Adrenal gland (tissue), 12 donors: ENCODE measurements around the gene CD300C. TPM values are rescaled to one million over a fixed set of nuclear protein-coding genes. Genes with fewer than 3 reads are reported as not detected.
A peak's percentile ranks its signal among the peaks of the same experiment; 100 is the strongest.

Source experiments
- DNase-seq, 7 donors: peaks; one replicate each; pipeline ENCODE4 v3.0.0-alpha.2; 2019 to 2020
- H3K27ac ChIP-seq, 5 donors: fragments of 200-600 bp; sonication (generic) in 4 of 5; 1 replicate in 3 of 5; 2 replicates in 2 of 5; pipeline versions ENCODE4 v1.5.1 to v1.8.0; 2016 to 2020; ENCODE audit warnings: mild to moderate bottlenecking in 1 of 5
- H3K27me3 ChIP-seq: fragments of 200-600 bp; 2 replicates; pipeline ENCODE4 v1.8.0; 2021
- H3K36me3 ChIP-seq, 2 donors: fragments of 200-600 bp; replicated peaks in 1 of 2; 1 replicate in 1 of 2; 2 replicates in 1 of 2; pipeline versions ENCODE4 v1.5.1 to v1.8.0; 2018 to 2022
- H3K4me1 ChIP-seq, 2 donors: fragments of 200-600 bp; replicated peaks in 1 of 2; 1 replicate in 1 of 2; 2 replicates in 1 of 2; pipeline versions ENCODE4 v1.5.1 to v1.8.0; 2018 to 2021
- H3K4me3 ChIP-seq, 4 donors: fragments of 200-600 bp; sonication (generic) in 3 of 4; one replicate each; pipeline ENCODE4 v1.5.1; 2016 to 2018
- H3K9me3 ChIP-seq, 3 donors: fragments of 200-600 bp; sonication (generic) in 1 of 3; replicated peaks in 1 of 3; 1 replicate in 2 of 3; 2 replicates in 1 of 3; pipeline versions ENCODE4 v1.5.1 to v1.8.0; 2016 to 2021
- CTCF ChIP-seq, 6 experiments: fragments of 450-650 bp in 4 of 6; fragments of 200-600 bp in 2 of 6; sonication (generic) in 1 of 6; IDR thresholded peaks; 1 replicate in 5 of 6; 2 replicates in 1 of 6; pipeline versions ENCODE4 v1.5.1 to v1.8.0; 2016 to 2021; ENCODE audit warnings: antibody characterized with exemption in 6 of 6, mild to moderate bottlenecking in 2 of 6, moderate library complexity in 1 of 6
- POLR2A ChIP-seq, 2 donors: fragments of 450-650 bp; IDR thresholded peaks; one replicate each; pipeline ENCODE4 v1.6.1; 2017; ENCODE audit warnings: antibody characterized with exemption in 2 of 2, mild to moderate bottlenecking in 2 of 2, moderate library complexity in 1 of 2
- WGBS, 4 donors: extraction: QIAGEN DNeasy Blood & Tissue Kit in 2 of 4; methylation state at CpG; one replicate each; pipeline versions ENCODE4 v1.1.5 to v1.1.7; 2013 to 2017; 5-methylcytosine and 5-hydroxymethylcytosine counted together
- intact Hi-C, 2 donors: fragments of 100-400 bp; cut with DNase I; formaldehyde crosslinking; loops; one replicate each; pipeline versions ENCODE4 v1.14.1 to v1.15.0; 2022 to 2023
- polyA plus RNA-seq, 3 donors: library from polyadenylated mRNA; stranded (reverse); fragments of 200-250 nt in 2 of 3; fragments of 350-450 nt in 1 of 3; fragmentation: Illumina TruSeq in 1 of 3; extraction: RNeasy Lipid Tissue Mini Kit (QIAGEN cat#74804) in 1 of 3; gene quantifications; one replicate each; pipeline ENCODE4 v1.2.3, GENCODE V29; 2013 to 2014
- total RNA-seq, 9 donors: library from RNA; depleted of rRNA in 4 of 9; stranded (reverse); fragments of >200 nt in 4 of 9; fragments of 120-200 nt in 1 of 9; fragmentation: NEBNext Ultra II Directional in 1 of 9; extraction: Animal tissue kit (Norgen Biotek cat#: 25700) in 1 of 9; gene quantifications; one replicate each; pipeline versions ENCODE4 v1.1.0 to v1.2.4, GENCODE V29; 2013 to 2023
- donor health status: healthy with polysubstance abuse.
- donor health status: Bipolar disorder and iron deficiency.
- donor health status: DM: yes; HTN: yes; CAD: no.
- donor health status: DM: no; HTN: no; CAD: no.
- donor health status: DM: no; HTN: no; CAD: no.
- donor health status: DM: yes; HTN: yes; CAD: no.

The CD300C gene
- total and polyA plus RNA-seq, 12 donors, result 0.22 to 4.5 (median 2.3) TPM; not detected in 1

GRCh38 chr17:74566132-74566753 lies 20.3 kb upstream of the CD300C start:
- Histone ChIP-seq H3K9me3 (no peaks in the 10 kb centered on the region), H3K4me3 (no peak overlapping the region), H3K27ac (no peak overlapping the region), H3K4me1 (peaks cover 0 to 3% of the 10 kb centered on the region in 2 donors), H3K27me3 (no peaks in the 10 kb centered on the region), H3K36me3 (no peaks in the 10 kb centered on the region)
- intact Hi-C loops, result no loop called here
- TF ChIP-seq CTCF (IDR thresholded peaks at IDR 0.05), result peak; percentile 21 to 47 (median 35)
- TF ChIP-seq POLR2A (IDR thresholded peaks at IDR 0.05), result no peak
- 30 to 34% (median 33%) methylated on average over 4 to 9 of the region's 9 CpGs for WGBS, 4 donors
- peak in 6 of 7 donors; percentile 28 to 58 (median 37) for DNase-seq

GRCh38 chr17:74565126-74565525 lies 19.2 kb upstream of the CD300C start:
- H3K36me3 ChIP-seq, result no peaks in the 10 kb centered on the region
- peaks cover 0 to 3% of the 10 kb centered on the region in 2 donors for H3K4me1 ChIP-seq
- H3K4me3 ChIP-seq, result no peak overlapping the region
- TF ChIP-seq CTCF (IDR thresholded peaks at IDR 0.05), result no peak
- no peak for TF ChIP-seq POLR2A (IDR thresholded peaks at IDR 0.05)
- intact Hi-C loops, result no loop called here
- no peak overlapping the region for H3K27ac ChIP-seq
- no peaks in the 10 kb centered on the region for H3K27me3 ChIP-seq
- H3K9me3 ChIP-seq, result no peaks in the 10 kb centered on the region
- 43 to 59% (median 54%) methylated on average over 5 of the region's 5 CpGs for WGBS, 4 donors
- no peak for DNase-seq

GRCh38 chr17:74563358-74563757 lies 17.4 kb upstream of the CD300C start:
- Histone ChIP-seq H3K9me3 (no peaks in the 10 kb centered on the region), H3K27ac (no peak overlapping the region), H3K4me3 (no peak overlapping the region), H3K36me3 (no peaks in the 10 kb centered on the region), H3K27me3 (no peaks in the 10 kb centered on the region), H3K4me1 (no peaks in the 10 kb centered on the region)
- no peak for DNase-seq
- WGBS, 4 donors, result 86 to 94% (median 92%) methylated on average over 1 of the region's 1 CpG
- intact Hi-C loops, result no loop called here
- TF ChIP-seq CTCF (IDR thresholded peaks at IDR 0.05) (no peak), POLR2A (IDR thresholded peaks at IDR 0.05) (no peak)

GRCh38 chr17:74561586-74561985 lies 15.7 kb upstream of the CD300C start:
- 57 to 67% (median 58%) methylated on average over 3 of the region's 3 CpGs for WGBS, 4 donors
- H3K27me3 ChIP-seq, result no peaks in the 10 kb centered on the region
- H3K27ac ChIP-seq, result no peak overlapping the region
- no peak overlapping the region for H3K4me3 ChIP-seq
- no peaks in the 10 kb centered on the region for H3K36me3 ChIP-seq
- H3K9me3 ChIP-seq, result no peaks in the 10 kb centered on the region
- H3K4me1 ChIP-seq, result no peaks in the 10 kb centered on the region
- no peak for DNase-seq
- no peak for TF ChIP-seq CTCF (IDR thresholded peaks at IDR 0.05)
- TF ChIP-seq POLR2A (IDR thresholded peaks at IDR 0.05), result no peak
- intact Hi-C loops, result no loop called here
